Hepatocyte (in vitro differentiated cells): ENCODE measurements around the gene RAP2B.

Source experiments
- CTCF ChIP-seq: fragments of 200-600 bp; sonication (generic); IDR thresholded peaks from 2 replicates; pipeline ENCODE4 v1.5.1; 2016; ENCODE audit warnings: antibody characterized with exemption, mild to moderate bottlenecking; ENCODE audit not compliant: poor library complexity
- EZH2phosphoT487 ChIP-seq: fragments of 200-600 bp; sonication (generic); IDR thresholded peaks from one replicate; pipeline ENCODE4 v1.6.1; 2018; ENCODE audit warnings: antibody characterized with exemption, mild to moderate bottlenecking, low read depth, moderate library complexity; ENCODE audit not compliant: unreplicated experiment, severe bottlenecking

GRCh38 chr3:153166796-153167195 is 4.8 kb downstream of the RAP2B start:
- TF ChIP-seq EZH2phosphoT487 (no peak), CTCF (no peak)
